Endodermal cell (in vitro differentiated cells): ENCODE measurements around the gene PITPNC1. TPM values are rescaled to one million over a fixed set of nuclear protein-coding genes. Genes with fewer than 3 reads are reported as not detected.

Experiments
- DNase-seq: peaks from one replicate; pipeline ENCODE4 v3.0.0-alpha.2; 2017
- H3K27ac ChIP-seq: 2 replicates; pipeline ENCODE4 v1.5.1; 2013; ENCODE audit warnings: mild to moderate bottlenecking, low read depth, low read length, moderate library complexity
- H3K27me3 ChIP-seq: 2 replicates; pipeline ENCODE4 v1.6.1; 2013; ENCODE audit warnings: mild to moderate bottlenecking, low read length, moderate library complexity; ENCODE audit not compliant: insufficient read depth, control insufficient read depth, poor library complexity, severe bottlenecking
- H3K36me3 ChIP-seq: 2 replicates; pipeline ENCODE4 v1.7.0; 2013; ENCODE audit warnings: mild to moderate bottlenecking, low read length, moderate library complexity; ENCODE audit not compliant: control insufficient read depth, insufficient read depth
- H3K4me1 ChIP-seq: one replicate; pipeline ENCODE4 v1.7.0; 2013; ENCODE audit warnings: low read length; ENCODE audit not compliant: control insufficient read depth, insufficient read depth
- H3K4me3 ChIP-seq: 2 replicates; pipeline ENCODE4 v1.5.1; 2013; ENCODE audit warnings: mild to moderate bottlenecking, low read length, moderate library complexity
- H3K9ac ChIP-seq: 2 replicates; pipeline ENCODE4 v1.6.1; 2013; ENCODE audit warnings: mild to moderate bottlenecking, low read length, moderate library complexity; ENCODE audit not compliant: poor library complexity, severe bottlenecking; ENCODE audit errors: extremely low read depth
- H3K9me3 ChIP-seq: 2 replicates; pipeline ENCODE4 v1.6.1; 2013; ENCODE audit warnings: mild to moderate bottlenecking, low read length, moderate library complexity; ENCODE audit not compliant: control insufficient read depth
- H3K27ac Mint-ChIP-seq: 2 replicates; pipeline ENCODE4 v1.8.0; 2020; ENCODE audit warnings: mixed read lengths
- H3K27me3 Mint-ChIP-seq: 2 replicates; pipeline ENCODE4 v1.8.0; 2021; ENCODE audit warnings: mild to moderate bottlenecking, mixed read lengths; ENCODE audit not compliant: insufficient read depth
- H3K36me3 Mint-ChIP-seq: 2 replicates; pipeline ENCODE4 v1.8.0; 2020; ENCODE audit warnings: low read depth, mixed read lengths
- H3K4me1 Mint-ChIP-seq: 2 replicates; pipeline ENCODE4 v1.8.0; 2020; ENCODE audit warnings: mixed read lengths
- H3K4me3 Mint-ChIP-seq: 2 replicates; pipeline ENCODE4 v1.8.0; 2020; ENCODE audit warnings: mild to moderate bottlenecking, moderate library complexity, mixed read lengths
- H3K9me3 Mint-ChIP-seq: 2 replicates; pipeline ENCODE4 v1.8.0; 2020; ENCODE audit warnings: mild to moderate bottlenecking, mixed read lengths
- CTCF ChIP-seq: fragments of 200-600 bp; sonication (generic); conservative IDR thresholded peaks from 2 replicates; pipeline ENCODE4 v1.5.0; 2021; ENCODE audit warnings: antibody characterized with exemption, mild to moderate bottlenecking
- WGBS, 2 experiments: methylation state at CpG; one replicate each; pipeline versions ENCODE4 v1.1.5 to v1.1.7; 2013; ENCODE audit warnings: missing lambda C conversion rate in 2 of 2, mixed read lengths in 1 of 2; ENCODE audit not compliant: insufficient coverage in 1 of 2, insufficient read length in 1 of 2; 5-methylcytosine and 5-hydroxymethylcytosine counted together
- total RNA-seq, 2 donors: library from RNA; stranded (reverse); fragmentation: NEBNext Ultra II Directional in 1 of 2; extraction: Animal tissue kit (Norgen Biotek cat#: 25700) in 1 of 2; gene quantifications; 2 replicates in 1 of 2; 3 replicates in 1 of 2; pipeline ENCODE4 v1.2.1, GENCODE V29; 2021

The PITPNC1 gene
- total RNA-seq, 2 donors from 2014 or later = 28.9 to 36.4 TPM

- Mint-ChIP-seq H3K27me3 (no peaks in the 10 kb centered on the region), H3K36me3 (peaks cover 18% of the 10 kb centered on the region), H3K9me3 (peaks cover 18% of the 10 kb centered on the region), H3K4me3 (no peak overlapping the region), H3K4me1 (no peaks in the 10 kb centered on the region), H3K27ac (no peak overlapping the region)
- no peak overlapping the region for H3K9ac ChIP-seq
- WGBS, 2 experiments = no CpG with 5 or more reads among the region's 1 CpG
- H3K9me3 ChIP-seq = peaks cover 12% of the 10 kb centered on the region
- H3K27me3 ChIP-seq = no peaks in the 10 kb centered on the region
- no peaks in the 10 kb centered on the region for H3K4me1 ChIP-seq
- no peak for TF ChIP-seq CTCF
- DNase-seq = no peak
- H3K27ac ChIP-seq = no peak overlapping the region
- no peak overlapping the region for H3K4me3 ChIP-seq
- H3K36me3 ChIP-seq = no peaks in the 10 kb centered on the region
Observed at GRCh38 chr17:67414130-67414529, 37.0 kb downstream of the PITPNC1 start.

- Histone ChIP-seq H3K27me3 (no peaks in the 10 kb centered on the region), H3K27ac (no peak overlapping the region), H3K4me3 (no peak overlapping the region), H3K36me3 (no peaks in the 10 kb centered on the region), H3K9me3 (peaks cover 12% of the 10 kb centered on the region), H3K9ac (no peak overlapping the region), H3K4me1 (no peaks in the 10 kb centered on the region)
- H3K27ac Mint-ChIP-seq = no peak overlapping the region
- no peaks in the 10 kb centered on the region for H3K27me3 Mint-ChIP-seq
- DNase-seq = no peak
- H3K4me1 Mint-ChIP-seq = no peaks in the 10 kb centered on the region
- TF ChIP-seq CTCF = no peak
- H3K4me3 Mint-ChIP-seq = no peak overlapping the region
- peaks cover 14% of the 10 kb centered on the region for H3K9me3 Mint-ChIP-seq
- H3K36me3 Mint-ChIP-seq = peaks cover 16% of the 10 kb centered on the region
- 92% methylated on average over 2 of the region's 2 CpGs; no CpG with 5 or more reads in 1 of the 2 experiments for WGBS, 2 experiments
Observed at GRCh38 chr17:67414559-67414958, 37.5 kb downstream of the PITPNC1 start.

- H3K27ac Mint-ChIP-seq = no peak overlapping the region
- no peaks in the 10 kb centered on the region for H3K27me3 ChIP-seq
Observed at GRCh38 chr17:67415291-67415690, 38.2 kb downstream of the PITPNC1 start.

More at GRCh38 chr17:67415291-67415690, 38.2 kb downstream of the PITPNC1 start:
- no peak for TF ChIP-seq CTCF
- H3K4me1 Mint-ChIP-seq = no peaks in the 10 kb centered on the region
- WGBS, 2 experiments = 93 to 98% methylated on average over 4 to 6 of the region's 7 CpGs
- H3K9me3 Mint-ChIP-seq = peaks cover 14% of the 10 kb centered on the region
- H3K27me3 Mint-ChIP-seq = no peaks in the 10 kb centered on the region
- Histone ChIP-seq H3K27ac (no peak overlapping the region), H3K9me3 (peaks cover 12% of the 10 kb centered on the region), H3K4me3 (no peak overlapping the region), H3K9ac (no peak overlapping the region), H3K36me3 (no peaks in the 10 kb centered on the region), H3K4me1 (no peaks in the 10 kb centered on the region)
- no peak for DNase-seq
- H3K36me3 Mint-ChIP-seq = peaks cover 13% of the 10 kb centered on the region
- H3K4me3 Mint-ChIP-seq = no peak overlapping the region
